IMR-90 (cell line): ENCODE measurements around the gene ATP2A3. TPM values are rescaled to one million over a fixed set of nuclear protein-coding genes. Genes with fewer than 3 reads are reported as not detected.

ENCODE experiments used
- ATAC-seq: fragments of 200-7000 bp; cut with Tn5 transposase; 2 replicates; pipeline ENCODE4 v1.9.1; 2020; ENCODE audit warnings: low read depth, mild to moderate bottlenecking, moderate library complexity
- BruUV-seq: library from RNA; stranded (reverse); fragments of 400-500 nt; replicated peaks from 2 replicates; lab custom pipeline; 2021; lab: Mats Ljungman, UMichigan
- CTCF ChIA-PET: fragments of 300-600 bp; formaldehyde crosslinking; extraction: SDS; loops from one replicate; lab custom pipeline; 2021; ENCODE audit warnings: antibody characterized with exemption; lab: Yijun Ruan, JAX
- POLR2A ChIA-PET: fragments of 300-600 bp; sonication (Branson Sonifier 250); formaldehyde crosslinking; loops from one replicate; lab custom pipeline; 2022; ENCODE audit warnings: antibody characterized with exemption; ENCODE audit not compliant: unreplicated experiment; lab: Charles Lee
- DNase-seq: peaks from one replicate; pipeline ENCODE4 v3.0.0; 2013
- H2AFZ ChIP-seq: replicated peaks from 2 replicates; pipeline ENCODE3; 2013; ENCODE audit warnings: low read length, mild to moderate bottlenecking; ENCODE audit not compliant: poor library complexity
- H2AK5ac ChIP-seq: 2 replicates; pipeline ENCODE4 v1.6.1; 2013; ENCODE audit warnings: low read depth, low read length, inconsistent platforms
- H2AK9ac ChIP-seq: replicated peaks from 2 replicates; pipeline ENCODE3; 2013; ENCODE audit warnings: mild to moderate bottlenecking, low read depth, low read length, moderate library complexity; ENCODE audit not compliant: poor library complexity
- H2BK120ac ChIP-seq: 2 replicates; pipeline ENCODE4 v1.6.1; 2013; ENCODE audit warnings: low read depth, low read length, inconsistent platforms
- H2BK15ac ChIP-seq: 3 replicates; pipeline ENCODE4 v1.6.1; 2013; ENCODE audit warnings: low read depth, low read length, inconsistent platforms
- H2BK20ac ChIP-seq: 2 replicates; pipeline ENCODE4 v1.6.1; 2013; ENCODE audit warnings: low read depth, mild to moderate bottlenecking, inconsistent platforms, low read length, moderate library complexity
- H2BK5ac ChIP-seq: 2 replicates; pipeline ENCODE4 v1.6.1; 2013; ENCODE audit warnings: mild to moderate bottlenecking, low read depth, low read length, inconsistent platforms; ENCODE audit not compliant: poor library complexity, severe bottlenecking
- H3K14ac ChIP-seq: replicated peaks from 2 replicates; pipeline ENCODE4 v1.6.1; 2013; ENCODE audit warnings: low read depth, low read length, inconsistent platforms
- H3K18ac ChIP-seq: 2 replicates; pipeline ENCODE4 v1.6.1; 2013; ENCODE audit warnings: low read depth, low read length, control low read depth
- H3K23ac ChIP-seq: 2 replicates; pipeline ENCODE4 v1.6.1; 2013; ENCODE audit warnings: low read depth, low read length, inconsistent platforms
- H3K27ac ChIP-seq: 2 replicates; pipeline ENCODE4 v1.5.1; 2013; ENCODE audit warnings: mild to moderate bottlenecking, control low read depth, low read length; ENCODE audit not compliant: insufficient read depth
- H3K27me3 ChIP-seq: 2 replicates; pipeline ENCODE4 v1.6.1; 2013; ENCODE audit warnings: low read length; ENCODE audit not compliant: control insufficient read depth, insufficient read depth
- H3K36me3 ChIP-seq: 2 replicates; pipeline ENCODE4 v1.6.1; 2013; ENCODE audit warnings: low read length, mixed read lengths; ENCODE audit not compliant: control insufficient read depth, insufficient read depth
- H3K4ac ChIP-seq: 2 replicates; pipeline ENCODE4 v1.6.1; 2013; ENCODE audit warnings: low read depth, low read length, inconsistent platforms
- H3K4me1 ChIP-seq: 2 replicates; pipeline ENCODE4 v1.6.1; 2013; ENCODE audit warnings: low read length, mixed read lengths; ENCODE audit not compliant: control insufficient read depth, insufficient read depth
- H3K4me2 ChIP-seq: 2 replicates; pipeline ENCODE4 v1.6.1; 2013; ENCODE audit warnings: low read depth, mild to moderate bottlenecking, control low read depth, low read length, moderate library complexity
- H3K4me3 ChIP-seq: 2 replicates; pipeline ENCODE4 v1.5.1; 2013; ENCODE audit warnings: low read depth, mild to moderate bottlenecking, control low read depth, low read length, moderate library complexity; ENCODE audit not compliant: insufficient read depth
- H3K56ac ChIP-seq: 2 replicates; pipeline ENCODE4 v1.6.1; 2013; ENCODE audit warnings: low read length, inconsistent platforms; ENCODE audit not compliant: insufficient read depth; ENCODE audit errors: extremely low read depth
- H3K79me1 ChIP-seq, 2 experiments: 2 replicates each; pipeline ENCODE4 v1.6.1; 2013; ENCODE audit warnings: low read length in 2 of 2, inconsistent platforms in 1 of 2, low read depth in 1 of 2
- H3K9ac ChIP-seq: 2 replicates; pipeline ENCODE4 v1.6.1; 2013; ENCODE audit warnings: low read depth, low read length, control low read depth
- H3K9me1 ChIP-seq: 2 replicates; pipeline ENCODE4 v1.6.1; 2013; ENCODE audit warnings: low read length, inconsistent platforms; ENCODE audit not compliant: insufficient read depth
- H3K9me3 ChIP-seq: 2 replicates; pipeline ENCODE4 v1.6.1; 2013; ENCODE audit warnings: low read length; ENCODE audit not compliant: control insufficient read depth, insufficient read depth
- H4K20me1 ChIP-seq: 2 replicates; pipeline ENCODE4 v1.6.1; 2013; ENCODE audit warnings: low read length, inconsistent platforms; ENCODE audit not compliant: insufficient read depth
- H4K5ac ChIP-seq: 2 replicates; pipeline ENCODE4 v1.6.1; 2013; ENCODE audit warnings: mild to moderate bottlenecking, low read depth, low read length, control low read depth
- H4K8ac ChIP-seq, 2 experiments: 2 replicates each; pipeline ENCODE4 v1.6.1; 2013; ENCODE audit warnings: low read depth in 2 of 2, low read length in 2 of 2, control low read depth in 1 of 2, inconsistent platforms in 1 of 2
- H4K91ac ChIP-seq: 2 replicates; pipeline ENCODE4 v1.6.1; 2013; ENCODE audit warnings: low read depth, low read length, inconsistent platforms; ENCODE audit not compliant: insufficient read depth
- BHLHE40 ChIP-seq: fragments of 150-350 bp; IDR thresholded peaks from 2 replicates; pipeline ENCODE4 v1.6.1; 2016; ENCODE audit warnings: mild to moderate bottlenecking, low read depth, low read length
- CEBPB ChIP-seq: IDR thresholded peaks from 2 replicates; pipeline ENCODE4 v1.6.1; 2012; ENCODE audit warnings: low read depth, low read length, improper control_type of control experiment
- CHD1 ChIP-seq: IDR thresholded peaks from 2 replicates; pipeline ENCODE4 v1.6.1; 2012; ENCODE audit warnings: low read depth, low read length, improper control_type of control experiment
- CTCF ChIP-seq: conservative IDR thresholded peaks from 2 replicates; pipeline ENCODE4 v1.5.1; 2012; ENCODE audit warnings: mild to moderate bottlenecking, low read depth, low read length, improper control_type of control experiment
- MAFK ChIP-seq: IDR thresholded peaks from 2 replicates; pipeline ENCODE4 v1.6.1; 2012; ENCODE audit warnings: low read depth, low read length, improper control_type of control experiment
- MXI1 ChIP-seq: IDR thresholded peaks from 2 replicates; pipeline ENCODE4 v1.6.1; 2012; ENCODE audit warnings: low read depth, mild to moderate bottlenecking, low read length, moderate library complexity, borderline replicate concordance
- POLR2A ChIP-seq: IDR thresholded peaks from 2 replicates; pipeline ENCODE4 v1.6.1; 2012; ENCODE audit warnings: mild to moderate bottlenecking, low read depth, low read length
- RCOR1 ChIP-seq: IDR thresholded peaks from 2 replicates; pipeline ENCODE4 v1.6.1; 2012; ENCODE audit warnings: mild to moderate bottlenecking, low read length, improper control_type of control experiment; ENCODE audit not compliant: insufficient replicate concordance
- RFX5 ChIP-seq: IDR thresholded peaks from 2 replicates; pipeline ENCODE4 v1.8.0; 2012; ENCODE audit warnings: low read depth, mild to moderate bottlenecking, low read length, moderate library complexity
- SMC3 ChIP-seq: fragments of 150-350 bp; IDR thresholded peaks from 2 replicates; pipeline ENCODE4 v1.6.1; 2016; ENCODE audit warnings: low read depth, mild to moderate bottlenecking, antibody characterized with exemption, low read length, moderate library complexity
- WGBS, 2 experiments: methylation state at CpG; one replicate each; pipeline versions ENCODE4 v1.1.5 to v1.1.7; 2013; ENCODE audit warnings: missing lambda C conversion rate in 2 of 2; ENCODE audit not compliant: insufficient read length in 1 of 2; ENCODE audit errors: extremely low coverage in 2 of 2; 5-methylcytosine and 5-hydroxymethylcytosine counted together
- dilution Hi-C: fragments of 300-500 bp; cut with HindIII; formaldehyde crosslinking; loops from one replicate; pipeline ENCODE4 v1.14.3; 2018; ENCODE audit warnings: low sequenced_read_pairs; ENCODE audit not compliant: unreplicated experiment
- in situ Hi-C: fragments of 300-500 bp; cut with MboI; formaldehyde crosslinking; loops from 3 replicates; pipeline ENCODE4 v1.14.3; 2019; ENCODE audit warnings: low sequenced_read_pairs, inconsistent platforms, mixed read lengths
- intact Hi-C: fragments of 100-400 bp; cut with micrococcal nuclease; formaldehyde crosslinking; loops from 2 replicates; pipeline ENCODE4 v1.10.0; 2022
- polyA plus RNA-seq, 3 experiments: library from polyadenylated mRNA; depleted of rRNA; stranded (reverse); fragments of >200 nt; gene quantifications; 2 replicates each; pipeline ENCODE4 v1.2.3, GENCODE V29; 2012; ENCODE audit warnings: low replicate concordance in 1 of 3
- total RNA-seq: library from RNA; depleted of rRNA; stranded (reverse); fragments of >200 nt; gene quantifications from 2 replicates; pipeline ENCODE4 v1.2.3, GENCODE V29; 2012
- TF ChIP-seq, protein P1 (sequence below): fragments of 150-350 bp; IDR thresholded peaks from 2 replicates; pipeline ENCODE4 v1.6.1; 2017; ENCODE audit warnings: mild to moderate bottlenecking, antibody characterized with exemption, low read length, low read depth
- TF ChIP-seq, protein P2 (sequence below): fragments of 150-350 bp; IDR thresholded peaks from 2 replicates; pipeline ENCODE4 v1.6.1; 2016; ENCODE audit warnings: low read depth, mild to moderate bottlenecking, low read length, moderate library complexity, borderline replicate concordance

ATP2A3 gene
- total and polyA plus RNA-seq, 2 of the 4 experiments (the other 2 are of a cell fraction), result 0.18 to 0.63 TPM

DNA sequence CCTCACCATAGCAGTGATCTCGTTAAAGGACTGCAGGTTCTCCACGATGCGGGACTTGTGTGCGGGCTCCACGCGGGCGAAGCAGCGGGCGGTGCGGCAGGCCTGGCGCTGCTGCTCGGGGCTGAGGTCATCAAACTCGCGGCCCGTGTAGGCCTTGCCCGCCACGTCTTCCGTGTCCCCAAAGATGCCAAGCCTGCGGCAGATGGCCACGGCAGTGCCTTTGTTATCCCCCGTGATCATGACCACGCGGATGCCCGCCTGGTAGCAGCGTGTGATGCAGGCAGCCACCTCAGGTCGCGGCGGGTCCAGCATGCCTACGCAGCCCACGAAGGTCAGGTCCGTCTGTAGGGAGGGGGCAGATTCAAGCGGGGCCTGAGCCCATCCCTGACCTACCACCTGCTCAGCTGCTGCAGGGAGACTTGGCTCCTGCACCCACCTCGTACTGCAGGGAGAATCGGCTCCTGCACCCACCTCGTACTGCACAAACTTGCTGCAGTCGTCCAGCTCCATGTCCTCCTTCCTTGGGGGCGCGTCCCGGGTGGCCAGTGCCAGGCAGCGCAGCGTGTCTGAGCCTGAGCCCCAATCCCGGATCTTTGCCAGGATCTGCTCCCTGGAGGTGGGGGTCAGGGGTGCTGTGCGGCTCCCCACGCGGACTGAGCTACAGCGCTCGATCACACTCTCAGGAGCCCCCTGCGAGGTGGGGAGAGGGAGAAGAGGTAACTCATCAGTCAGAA lies 23.1 kb downstream of the ATP2A3 start:
- no peak overlapping the region for H2BK15ac ChIP-seq
- H4K8ac ChIP-seq, result no peak overlapping the region
- H3K9me1 ChIP-seq, result no peaks in the 10 kb centered on the region
- no peak overlapping the region for H3K4me3 ChIP-seq
- H3K56ac ChIP-seq, result no peak overlapping the region
- in situ Hi-C loops, result no loop called here
- BruUV-seq, result no TSS peak
- no peak overlapping the region for H3K18ac ChIP-seq
- 94% methylated on average over 22 of the region's 48 CpGs; no CpG with 5 or more reads in 1 of the 2 experiments for WGBS, 2 experiments
- no peak overlapping the region for H2AK5ac ChIP-seq
- no peak for ATAC-seq
- H3K9me3 ChIP-seq, result no peaks in the 10 kb centered on the region
- peak overlapping the region; percentile 14 for H2AFZ ChIP-seq
- dilution Hi-C loops, result no loop called here
- no peaks in the 10 kb centered on the region for H4K20me1 ChIP-seq
- ChIA-PET CTCF (no interaction called here), POLR2A (no interaction called here)
- no peak overlapping the region for H2BK5ac ChIP-seq
- H2BK120ac ChIP-seq, result no peak overlapping the region
- H3K27me3 ChIP-seq, result no peaks in the 10 kb centered on the region; the same call in 1 of the 2 replicates
- H3K27ac ChIP-seq, result no peak overlapping the region
- H3K14ac ChIP-seq, result no peak overlapping the region
- no peak overlapping the region for H2BK20ac ChIP-seq
- TF ChIP-seq BHLHE40 (no peak), CTCF (no peak), SMC3 (no peak), RCOR1 (no peak), RFX5 (no peak), POLR2A (no peak), CEBPB (no peak), CHD1 (no peak), MXI1 (no peak), MAFK (no peak)
- TF ChIP-seq, protein P1, sequence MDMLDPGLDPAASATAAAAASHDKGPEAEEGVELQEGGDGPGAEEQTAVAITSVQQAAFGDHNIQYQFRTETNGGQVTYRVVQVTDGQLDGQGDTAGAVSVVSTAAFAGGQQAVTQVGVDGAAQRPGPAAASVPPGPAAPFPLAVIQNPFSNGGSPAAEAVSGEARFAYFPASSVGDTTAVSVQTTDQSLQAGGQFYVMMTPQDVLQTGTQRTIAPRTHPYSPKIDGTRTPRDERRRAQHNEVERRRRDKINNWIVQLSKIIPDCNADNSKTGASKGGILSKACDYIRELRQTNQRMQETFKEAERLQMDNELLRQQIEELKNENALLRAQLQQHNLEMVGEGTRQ, result no peak
- TF ChIP-seq, protein P2, sequence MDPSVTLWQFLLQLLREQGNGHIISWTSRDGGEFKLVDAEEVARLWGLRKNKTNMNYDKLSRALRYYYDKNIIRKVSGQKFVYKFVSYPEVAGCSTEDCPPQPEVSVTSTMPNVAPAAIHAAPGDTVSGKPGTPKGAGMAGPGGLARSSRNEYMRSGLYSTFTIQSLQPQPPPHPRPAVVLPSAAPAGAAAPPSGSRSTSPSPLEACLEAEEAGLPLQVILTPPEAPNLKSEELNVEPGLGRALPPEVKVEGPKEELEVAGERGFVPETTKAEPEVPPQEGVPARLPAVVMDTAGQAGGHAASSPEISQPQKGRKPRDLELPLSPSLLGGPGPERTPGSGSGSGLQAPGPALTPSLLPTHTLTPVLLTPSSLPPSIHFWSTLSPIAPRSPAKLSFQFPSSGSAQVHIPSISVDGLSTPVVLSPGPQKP, result no peak
- H3K9ac ChIP-seq, result no peak overlapping the region
- H3K4ac ChIP-seq, result no peak overlapping the region
- no peaks in the 10 kb centered on the region for H3K4me1 ChIP-seq
- intact Hi-C loops, result no loop called here
- H3K4me2 ChIP-seq, result no peak overlapping the region
- no peak for DNase-seq
- H2AK9ac ChIP-seq, result no peak overlapping the region
- no peaks in the 10 kb centered on the region for H3K79me1 ChIP-seq
- H3K36me3 ChIP-seq, result no peaks in the 10 kb centered on the region
- no peak overlapping the region for H4K91ac ChIP-seq
- H3K23ac ChIP-seq, result no peak overlapping the region
- H4K5ac ChIP-seq, result no peak overlapping the region
